Smooth muscle cell (in vitro differentiated cells): ENCODE data around the gene UVSSA. TPM values are rescaled to one million over a fixed set of nuclear protein-coding genes. Genes with fewer than 3 reads are reported as not detected.

ENCODE experiments used
- DNase-seq: peaks from one replicate; lab custom pipeline; 2025; ENCODE audit not compliant: unreplicated experiment; lab: John Stamatoyannopoulos, UW
- H2AFZ ChIP-seq: fragments of 200-600 bp; sonication (generic); 2 replicates; pipeline ENCODE4 v1.6.0; 2016; ENCODE audit warnings: antibody characterized with exemption, low read depth, mild to moderate bottlenecking
- H3F3A ChIP-seq: fragments of 200-600 bp; sonication (generic); 2 replicates; pipeline ENCODE4 v1.6.0; 2017; ENCODE audit warnings: antibody characterized with exemption, low read depth
- H3K27ac ChIP-seq: fragments of 200-600 bp; sonication (generic); 2 replicates; pipeline ENCODE4 v1.5.1; 2016; ENCODE audit warnings: low read depth, mild to moderate bottlenecking
- H3K27me3 ChIP-seq: fragments of 200-600 bp; sonication (generic); 2 replicates; pipeline ENCODE4 v1.6.1; 2016; ENCODE audit warnings: low read depth, mild to moderate bottlenecking
- H3K36me3 ChIP-seq: fragments of 200-600 bp; sonication (generic); 2 replicates; pipeline ENCODE4 v1.5.1; 2016; ENCODE audit warnings: low read depth
- H3K4me1 ChIP-seq: fragments of 200-600 bp; sonication (generic); 2 replicates; pipeline ENCODE4 v1.5.1; 2016; ENCODE audit warnings: low read depth
- H3K4me2 ChIP-seq: fragments of 200-600 bp; sonication (generic); 2 replicates; pipeline ENCODE4 v1.6.0; 2016; ENCODE audit warnings: mild to moderate bottlenecking
- H3K4me3 ChIP-seq: fragments of 200-600 bp; sonication (generic); 2 replicates; pipeline ENCODE4 v1.5.1; 2016; ENCODE audit warnings: mild to moderate bottlenecking
- H3K79me2 ChIP-seq: fragments of 200-600 bp; sonication (generic); 2 replicates; pipeline ENCODE4 v1.6.0; 2016; ENCODE audit warnings: low read depth, mild to moderate bottlenecking
- H3K9ac ChIP-seq: fragments of 200-600 bp; sonication (generic); 2 replicates; pipeline ENCODE4 v1.6.0; 2016; ENCODE audit warnings: low read depth
- H3K9me3 ChIP-seq: fragments of 200-600 bp; sonication (generic); replicated peaks from 2 replicates; pipeline ENCODE4 v1.5.1; 2016; ENCODE audit warnings: low read depth
- H4K20me1 ChIP-seq: fragments of 200-600 bp; sonication (generic); 2 replicates; pipeline ENCODE4 v1.6.0; 2016; ENCODE audit warnings: low read depth
- WGBS: methylation state at CpG from one replicate; pipeline ENCODE4 v1.1.7; 2016; ENCODE audit warnings: low lambda C conversion rate; 5-methylcytosine and 5-hydroxymethylcytosine counted together
- polyA plus RNA-seq: library from polyadenylated mRNA; unstranded; fragments of >200 nt; fragmentation: Nextera tagmentation; extraction: Ambion mirVana; gene quantifications from 2 replicates; pipeline ENCODE4 v1.2.1, GENCODE V29; 2016
- total RNA-seq: library from RNA; depleted of rRNA; stranded (reverse); fragments of >200 nt; gene quantifications from 2 replicates; pipeline ENCODE4 v1.2.3, GENCODE V29; 2014
- TF ChIP-seq, protein P1 (sequence below): fragments of 200-600 bp; sonication (generic); IDR thresholded peaks from 2 replicates; pipeline ENCODE4 v1.5.1; 2017; ENCODE audit warnings: borderline replicate concordance, mild to moderate bottlenecking, antibody characterized with exemption; ENCODE audit not compliant: insufficient read depth, poor library complexity, severe bottlenecking

Gene UVSSA
- total and polyA plus RNA-seq, 2 experiments from 2014 or later = 9.0 to 13.0 TPM

DNA sequence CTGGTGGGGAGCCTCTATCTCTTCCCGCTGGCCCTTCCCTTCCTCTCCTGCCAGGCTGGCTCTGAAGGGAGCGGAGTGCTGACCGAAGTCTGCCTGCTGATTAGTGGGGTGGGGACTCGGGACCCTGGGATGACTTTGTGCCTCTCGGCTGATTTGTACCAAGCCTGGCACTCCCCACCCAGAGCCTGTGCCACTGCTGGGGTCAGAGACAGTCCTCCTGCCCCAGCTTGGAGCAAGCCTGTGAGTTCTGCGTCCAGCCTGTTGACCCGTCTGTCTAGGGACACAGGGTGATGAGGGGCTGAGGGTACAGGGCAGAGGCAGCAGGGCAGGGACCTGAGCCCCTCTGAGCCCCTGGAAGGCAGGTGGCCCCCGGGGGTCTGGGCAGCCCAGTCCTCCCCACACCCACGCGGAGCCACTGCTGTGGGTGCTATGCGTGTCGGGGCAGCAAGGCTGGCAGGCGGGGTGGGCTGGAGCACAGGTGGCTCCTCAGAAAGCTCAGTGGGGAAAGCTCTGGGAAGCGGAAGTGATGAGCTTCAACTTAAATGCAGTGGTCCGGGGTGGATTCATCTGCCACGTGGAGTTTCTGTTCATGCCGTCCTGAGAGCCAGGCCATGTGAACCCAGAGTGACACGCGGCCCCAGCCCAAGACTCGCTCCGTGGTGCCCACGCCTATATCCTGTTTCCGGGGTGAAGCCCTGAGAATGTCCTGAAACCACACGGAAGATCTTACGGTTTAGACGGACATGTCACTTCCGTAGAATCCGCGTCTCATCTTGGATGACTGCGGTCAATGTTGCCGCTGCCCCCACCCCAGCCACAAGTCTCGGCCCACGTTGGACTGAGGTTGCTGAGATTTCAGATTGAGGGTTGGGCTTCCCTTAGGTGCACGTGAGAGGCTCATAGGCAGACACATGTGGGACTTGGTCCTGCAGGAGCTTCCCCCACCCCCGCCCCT lies 21.1 kb upstream of the UVSSA start:
- WGBS = 96% methylated on average over 33 of the region's 35 CpGs
- Histone ChIP-seq H3K4me1 (no peaks in the 10 kb centered on the region), H3K27me3 (no peaks in the 10 kb centered on the region), H4K20me1 (peaks cover 79% of the 10 kb centered on the region), H3K79me2 (no peaks in the 10 kb centered on the region), H2AFZ (no peak overlapping the region), H3K27ac (no peak overlapping the region), H3K4me3 (no peak overlapping the region), H3K4me2 (no peak overlapping the region), H3K36me3 (no peaks in the 10 kb centered on the region), H3F3A (peaks cover 9% of the 10 kb centered on the region), H3K9me3 (no peaks in the 10 kb centered on the region), H3K9ac (no peak overlapping the region)
- TF ChIP-seq, protein P1, sequence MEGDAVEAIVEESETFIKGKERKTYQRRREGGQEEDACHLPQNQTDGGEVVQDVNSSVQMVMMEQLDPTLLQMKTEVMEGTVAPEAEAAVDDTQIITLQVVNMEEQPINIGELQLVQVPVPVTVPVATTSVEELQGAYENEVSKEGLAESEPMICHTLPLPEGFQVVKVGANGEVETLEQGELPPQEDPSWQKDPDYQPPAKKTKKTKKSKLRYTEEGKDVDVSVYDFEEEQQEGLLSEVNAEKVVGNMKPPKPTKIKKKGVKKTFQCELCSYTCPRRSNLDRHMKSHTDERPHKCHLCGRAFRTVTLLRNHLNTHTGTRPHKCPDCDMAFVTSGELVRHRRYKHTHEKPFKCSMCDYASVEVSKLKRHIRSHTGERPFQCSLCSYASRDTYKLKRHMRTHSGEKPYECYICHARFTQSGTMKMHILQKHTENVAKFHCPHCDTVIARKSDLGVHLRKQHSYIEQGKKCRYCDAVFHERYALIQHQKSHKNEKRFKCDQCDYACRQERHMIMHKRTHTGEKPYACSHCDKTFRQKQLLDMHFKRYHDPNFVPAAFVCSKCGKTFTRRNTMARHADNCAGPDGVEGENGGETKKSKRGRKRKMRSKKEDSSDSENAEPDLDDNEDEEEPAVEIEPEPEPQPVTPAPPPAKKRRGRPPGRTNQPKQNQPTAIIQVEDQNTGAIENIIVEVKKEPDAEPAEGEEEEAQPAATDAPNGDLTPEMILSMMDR = no peak
- DNase-seq = no peak

DNA sequence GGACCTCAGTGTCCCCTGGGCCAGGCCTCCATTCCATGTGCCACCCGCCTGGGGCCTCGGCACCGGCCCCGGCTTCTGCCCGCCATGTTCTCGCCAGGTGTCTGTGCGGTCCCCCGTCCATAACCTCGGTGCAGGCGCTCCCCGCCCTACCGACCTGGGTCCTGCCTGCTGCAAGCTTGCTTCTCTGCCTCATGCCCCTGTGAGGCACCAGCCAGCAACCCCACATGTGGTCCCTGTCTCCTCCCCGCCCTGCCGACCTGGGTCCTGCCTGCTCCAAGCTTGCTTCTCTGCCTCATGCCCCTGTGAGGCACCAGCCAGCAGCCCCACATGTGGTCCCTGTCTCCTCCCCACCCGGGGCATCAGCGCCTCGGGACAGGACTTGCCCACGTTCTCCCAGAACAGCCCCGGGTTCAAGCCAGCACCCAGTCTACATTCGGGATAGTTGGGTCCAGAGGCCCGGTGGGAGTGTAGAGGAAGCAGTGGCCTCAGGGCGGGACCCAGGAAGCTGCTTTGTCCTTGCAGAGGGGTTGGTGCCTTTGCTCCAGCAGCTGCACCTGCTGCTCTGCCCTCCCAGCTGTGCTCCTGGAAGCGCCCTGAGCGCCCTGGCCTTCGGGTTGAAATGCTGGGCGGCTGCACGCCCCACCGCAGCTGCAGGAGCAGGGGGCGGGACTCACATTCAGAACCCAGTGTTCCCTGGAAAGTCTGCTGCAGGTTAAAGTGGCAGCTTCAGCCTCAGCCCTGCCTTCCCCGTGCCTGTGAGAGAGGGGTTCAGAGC lies 20.1 kb upstream of the UVSSA start:
- Histone ChIP-seq H4K20me1 (peaks cover 83% of the 10 kb centered on the region), H3K27ac (no peak overlapping the region), H3K9ac (no peak overlapping the region), H3K27me3 (no peaks in the 10 kb centered on the region), H3F3A (peaks cover 9% of the 10 kb centered on the region), H3K4me1 (no peaks in the 10 kb centered on the region), H3K9me3 (no peaks in the 10 kb centered on the region), H3K4me2 (no peak overlapping the region), H3K79me2 (no peaks in the 10 kb centered on the region), H3K36me3 (no peaks in the 10 kb centered on the region), H2AFZ (no peak overlapping the region), H3K4me3 (no peak overlapping the region)
- TF ChIP-seq, protein P1 = no peak
- DNase-seq = no peak
- 97% methylated on average over 30 of the region's 30 CpGs for WGBS

DNA sequence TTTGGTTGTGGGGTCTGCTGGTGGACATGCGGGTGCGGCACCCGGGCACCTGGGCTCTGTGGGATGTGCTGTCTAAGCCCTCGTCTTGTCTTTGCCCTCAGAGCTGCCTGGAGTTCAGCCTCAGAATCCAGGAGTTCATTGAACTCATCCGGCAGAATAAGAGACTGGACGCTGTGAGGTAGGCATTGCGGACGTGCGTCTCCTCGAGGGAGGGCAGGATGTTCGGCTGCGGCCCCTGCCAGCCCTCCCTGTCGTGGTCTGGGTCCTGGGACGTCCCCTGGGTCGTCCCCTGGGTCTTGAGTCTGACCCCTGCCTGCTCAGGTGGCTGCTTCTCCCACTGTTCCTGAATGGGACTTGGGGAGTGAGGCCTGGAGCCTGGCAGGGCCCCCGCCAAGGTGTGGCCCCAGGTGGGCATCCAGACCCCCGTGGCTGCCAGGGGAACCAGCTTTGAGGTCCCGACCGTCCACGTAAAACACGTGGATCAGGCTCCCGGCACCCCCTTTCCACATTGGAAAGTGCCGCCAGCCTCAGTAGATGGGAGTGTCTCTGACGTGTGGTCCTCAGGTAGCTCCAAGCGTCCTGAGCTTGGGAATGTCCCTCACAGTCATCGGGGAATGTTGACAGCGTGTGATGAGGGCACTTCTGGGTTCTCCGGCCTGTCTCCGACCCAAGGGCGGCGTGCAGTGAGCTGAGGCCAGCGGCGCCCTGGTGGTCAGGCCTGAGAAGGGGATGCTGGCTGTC lies 19.3 kb upstream of the UVSSA start:
- no peak for DNase-seq
- H3K27ac ChIP-seq = no peak overlapping the region
- H3K4me3 ChIP-seq = no peak overlapping the region
- H2AFZ ChIP-seq = no peak overlapping the region
- H3K9me3 ChIP-seq = no peaks in the 10 kb centered on the region
- no peak overlapping the region for H3K9ac ChIP-seq
- no peak overlapping the region for H3K4me2 ChIP-seq
- H4K20me1 ChIP-seq = peaks cover 80% of the 10 kb centered on the region
- H3F3A ChIP-seq = peaks cover 9% of the 10 kb centered on the region
- TF ChIP-seq, protein P1 = no peak
- no peaks in the 10 kb centered on the region for H3K4me1 ChIP-seq
- H3K27me3 ChIP-seq = no peaks in the 10 kb centered on the region
- 97% methylated on average over 33 of the region's 33 CpGs for WGBS
- H3K79me2 ChIP-seq = no peaks in the 10 kb centered on the region
- H3K36me3 ChIP-seq = no peaks in the 10 kb centered on the region
